Astrocyte (in vitro differentiated cells and primary cell): ENCODE data around the gene NUMA1.

ENCODE experiments used
- CTCF ChIP-seq: IDR thresholded peaks from 2 replicates; pipeline ENCODE4 v1.5.1; 2011; ENCODE audit warnings: low read depth, mild to moderate bottlenecking, inconsistent platforms, low read length, moderate library complexity; ENCODE audit not compliant: insufficient read depth
- EZH2 ChIP-seq: IDR thresholded peaks from 2 replicates; pipeline ENCODE4 v1.6.1; 2012; ENCODE audit warnings: mild to moderate bottlenecking, low read length, inconsistent platforms; ENCODE audit not compliant: insufficient read depth

GRCh38 chr11:71994786-71995185 is 85.6 kb downstream of the NUMA1 start:
- no peak for TF ChIP-seq EZH2
- no peak for TF ChIP-seq CTCF
